Stimulated activated CD4-positive, alpha-beta T cell treated with anti-CD3 and anti-CD28 coated beads, Interleukin-4, amount 100 ng/mL, for 48 hours (primary cell): Measurements from ENCODE around the gene C19orf12.

Experiments used
- DNase-seq, 2 donors: peaks; one replicate each; pipeline ENCODE4 v3.0.0-alpha.2; 2020; ENCODE audit warnings: low read depth in 2 of 2

The C19orf12 gene

DNA sequence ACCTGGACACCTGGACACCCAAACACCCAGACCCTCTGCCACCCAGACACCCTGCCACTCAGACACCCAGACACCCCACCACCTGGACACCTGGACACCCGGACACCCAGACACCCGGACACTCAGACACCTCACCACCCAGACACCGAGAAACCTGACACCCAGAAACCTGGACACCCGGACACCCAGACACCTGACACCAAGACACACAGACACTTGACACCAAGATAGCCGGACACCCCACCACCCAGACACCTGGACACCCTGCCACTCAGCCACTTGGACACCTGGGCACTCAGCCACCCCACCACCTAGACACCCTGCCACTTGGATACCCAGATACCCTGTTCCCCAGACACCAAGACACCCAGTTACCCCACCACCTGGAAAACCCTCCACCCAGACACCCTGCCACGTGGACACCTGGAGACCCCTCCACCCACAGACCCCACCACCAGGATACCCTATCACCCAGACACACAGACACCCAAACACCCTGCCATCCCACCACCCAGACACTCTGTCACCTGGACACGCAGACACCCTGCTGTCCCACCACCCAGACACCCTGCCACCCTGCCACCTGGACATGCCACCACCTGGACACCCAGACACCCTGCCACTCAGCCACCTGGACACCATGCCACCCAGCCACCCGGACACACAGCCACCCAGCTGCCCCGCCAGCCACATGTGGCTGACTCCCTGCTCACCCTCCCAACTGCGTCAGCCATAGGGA lies 17.4 kb downstream of the C19orf12 start:
- DNase-seq, result no peak

DNA sequence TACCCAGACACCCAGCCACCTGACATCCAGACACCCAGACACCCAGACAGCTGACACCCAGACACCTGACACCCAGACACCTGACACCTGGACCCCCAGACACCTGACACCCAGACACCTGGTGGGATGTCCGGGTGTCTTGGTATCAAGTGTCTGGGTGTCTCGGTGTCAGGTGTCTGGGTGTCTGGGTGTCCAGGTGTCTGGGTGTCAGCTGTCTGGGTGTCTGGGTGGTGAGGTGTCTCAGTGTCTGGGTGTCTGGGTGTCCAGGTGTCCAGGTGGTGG lies 18.6 kb downstream of the C19orf12 start:
- DNase-seq, result no peak

DNA sequence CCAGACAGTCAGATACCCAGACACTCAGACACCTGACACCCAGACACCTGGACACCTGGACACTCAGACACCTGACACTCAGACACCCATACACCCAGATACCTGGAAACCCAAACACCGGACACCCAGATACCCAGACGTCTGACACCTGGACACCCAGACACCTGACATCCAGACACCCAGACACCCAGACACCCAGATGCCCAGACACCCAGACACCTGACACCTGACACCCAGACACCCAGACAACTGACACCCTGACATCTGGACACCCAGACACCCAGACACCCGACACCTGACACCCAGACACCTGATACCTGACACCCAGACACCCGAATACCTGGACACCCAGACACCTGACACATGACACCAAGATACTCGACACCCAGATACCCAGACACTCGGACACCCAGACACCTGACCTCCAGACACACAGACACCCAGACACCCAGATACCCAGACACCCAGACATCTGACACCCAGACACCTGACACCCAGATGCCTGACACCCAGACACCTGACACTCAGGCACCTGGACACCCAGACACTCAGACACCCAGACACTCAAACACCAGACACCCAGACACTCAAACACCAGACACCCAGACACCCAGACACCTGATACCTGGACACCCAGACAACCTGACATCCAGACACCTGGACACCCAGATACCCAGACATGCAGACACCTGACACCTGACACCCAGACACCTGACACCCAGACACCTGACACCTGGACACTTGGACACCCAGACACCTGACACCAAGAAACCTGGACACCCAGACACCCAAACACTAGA lies 19.1 kb downstream of the C19orf12 start:
- DNase-seq, result no peak

DNA sequence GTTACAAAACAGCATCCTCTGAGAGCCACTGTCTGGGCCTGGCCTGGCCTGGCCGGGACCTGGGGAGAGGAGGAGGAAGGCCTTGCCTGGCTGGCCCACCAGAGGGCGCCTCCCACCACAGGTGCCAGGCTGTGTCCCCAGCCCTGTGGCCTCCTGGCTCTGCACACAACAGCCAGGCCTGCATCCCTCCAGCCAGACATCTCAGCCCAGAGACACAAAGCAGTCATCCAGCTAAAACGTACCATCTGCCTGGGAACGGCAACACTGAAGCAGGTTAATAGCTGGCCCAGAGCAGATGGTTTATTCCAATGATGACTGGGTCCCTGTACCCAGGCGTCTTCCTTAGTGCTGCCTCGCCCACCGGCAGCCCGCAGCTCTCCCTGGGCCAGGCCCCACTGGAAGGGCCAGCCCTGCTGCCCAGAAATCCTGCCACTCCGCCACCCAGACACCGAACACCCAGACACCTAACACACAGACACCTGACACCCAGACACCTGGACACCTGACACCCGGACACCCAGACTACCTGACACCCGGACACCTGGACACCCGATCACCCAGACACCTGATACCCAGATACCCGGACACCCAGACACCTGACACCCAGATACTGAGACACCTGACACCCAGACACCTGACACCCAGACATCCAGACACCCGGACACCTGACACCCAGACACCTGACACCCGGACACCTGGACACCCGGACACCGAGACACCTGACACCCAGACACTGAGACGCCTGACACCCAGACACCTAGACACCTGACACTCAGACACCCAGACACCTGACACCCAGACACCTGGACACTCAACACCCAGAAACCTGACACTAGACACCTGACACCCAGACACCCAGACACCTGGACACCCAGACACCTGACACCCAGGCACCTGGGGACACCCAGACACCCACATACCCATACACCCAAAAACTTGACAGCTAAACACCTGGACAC lies 20.1 kb downstream of the C19orf12 start:
- DNase-seq, result peak; percentile 73 to 78

DNA sequence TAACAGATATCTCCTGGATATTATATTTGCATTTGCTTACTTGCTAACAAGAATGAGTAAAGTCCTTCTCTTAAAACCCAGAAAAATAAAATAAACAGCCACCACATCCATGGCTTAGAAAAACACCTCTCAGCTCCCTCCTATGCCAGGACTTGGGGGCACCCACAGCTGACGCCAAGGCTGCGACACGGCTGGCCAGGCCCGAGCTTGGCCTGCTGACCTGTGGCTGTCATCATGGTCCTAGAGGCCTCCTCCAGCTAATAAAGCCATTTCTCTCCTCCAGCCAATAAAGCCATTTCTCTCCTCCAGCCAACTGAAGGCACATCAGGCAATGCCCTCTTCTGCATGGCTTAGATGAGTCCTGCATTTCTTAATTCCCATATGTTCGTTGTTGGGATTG lies 20.9 kb downstream of the C19orf12 start:
- DNase-seq, result no peak

DNA sequence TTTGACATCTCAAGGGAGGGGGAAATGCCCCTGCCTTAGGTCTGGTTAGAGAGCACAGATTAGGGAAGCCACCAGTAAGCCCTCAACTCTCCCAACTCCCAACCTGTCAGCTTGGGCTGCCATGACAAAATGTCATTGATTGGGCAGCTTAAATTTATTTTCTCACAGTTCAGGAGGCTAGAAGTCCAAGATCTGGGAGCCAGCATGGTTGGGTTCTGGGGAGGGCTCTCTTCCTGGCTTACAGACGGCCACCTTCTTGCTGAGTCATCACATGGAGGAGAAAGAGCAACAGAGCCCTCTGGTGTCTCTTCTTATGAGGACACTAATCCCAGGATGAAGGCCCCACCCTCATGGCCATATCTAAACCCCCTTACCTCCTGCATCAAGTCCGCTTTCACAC lies 24.2 kb downstream of the C19orf12 start:
- peak in 1 of 2 donors; percentile 39 for DNase-seq

DNA sequence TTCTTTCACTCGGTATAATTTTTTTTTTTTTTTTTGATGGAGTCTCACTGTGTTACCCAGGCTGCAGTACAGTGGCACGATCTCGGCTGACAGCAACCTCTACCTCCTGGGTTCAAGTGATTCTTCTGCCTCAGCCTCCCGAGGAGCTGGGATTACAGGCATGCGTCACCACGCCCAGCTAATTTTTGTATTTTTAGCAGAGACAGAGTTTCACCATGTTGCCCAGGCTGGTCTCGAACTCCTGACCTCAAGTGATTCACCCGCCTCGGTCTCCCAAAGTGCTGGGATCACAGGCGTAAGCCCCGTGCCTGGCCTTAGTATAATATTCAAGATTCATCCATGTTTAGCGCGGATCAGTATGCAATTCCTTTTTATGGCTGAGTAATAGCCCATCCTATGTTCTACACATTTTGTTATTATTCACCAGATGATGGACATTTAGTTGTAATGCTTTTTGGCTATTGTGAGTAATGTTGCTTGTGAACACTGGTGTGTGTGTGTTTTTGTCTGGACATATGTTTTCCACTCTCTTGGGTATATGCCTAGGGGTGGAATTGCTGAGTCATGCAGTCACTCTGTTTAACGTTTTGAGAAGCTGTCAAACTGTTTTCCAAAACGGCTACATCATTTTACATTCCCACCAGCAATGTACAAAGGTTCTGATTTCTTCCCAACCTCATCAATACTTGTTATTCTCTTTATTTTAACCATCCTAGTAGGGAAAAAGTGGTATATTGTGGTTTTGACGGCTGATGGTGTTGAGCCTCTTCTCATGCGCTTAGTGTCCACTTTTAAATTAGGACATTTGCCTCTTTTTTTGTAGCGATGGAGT lies 26.9 kb downstream of the C19orf12 start:
- DNase-seq, result no peak

DNA sequence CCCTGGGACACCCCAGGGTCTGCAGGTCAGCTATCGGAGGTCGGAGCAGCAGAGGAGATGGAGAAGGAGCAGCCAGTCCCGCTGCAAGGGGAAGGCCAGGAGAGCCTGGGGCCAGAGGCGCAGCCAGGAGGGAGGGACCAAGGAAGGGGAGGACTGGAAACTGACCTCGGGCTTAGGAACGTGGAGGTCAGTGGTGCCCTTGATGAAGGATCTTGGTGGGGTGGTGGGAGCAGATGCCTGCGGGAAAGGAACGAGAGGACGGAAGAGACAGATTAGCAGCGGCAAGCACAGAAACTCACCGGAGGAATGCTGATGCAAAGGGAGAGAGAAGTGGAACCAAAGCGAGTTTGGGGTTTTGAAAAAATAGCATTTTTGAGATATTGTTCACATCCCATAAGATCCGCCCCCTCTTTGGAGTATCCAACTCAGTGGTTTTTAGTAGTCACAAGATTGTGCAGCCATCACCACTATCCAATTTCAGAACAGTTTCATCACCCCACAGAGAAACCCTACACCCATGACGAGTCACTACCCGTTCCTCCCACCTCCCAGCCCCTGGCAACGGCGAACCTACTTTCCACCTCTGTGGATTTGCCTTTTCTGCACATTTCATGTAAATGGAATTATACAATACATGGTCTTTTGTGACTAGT lies 27.7 kb downstream of the C19orf12 start:
- peak in 1 of 2 donors; percentile 60 for DNase-seq

DNA sequence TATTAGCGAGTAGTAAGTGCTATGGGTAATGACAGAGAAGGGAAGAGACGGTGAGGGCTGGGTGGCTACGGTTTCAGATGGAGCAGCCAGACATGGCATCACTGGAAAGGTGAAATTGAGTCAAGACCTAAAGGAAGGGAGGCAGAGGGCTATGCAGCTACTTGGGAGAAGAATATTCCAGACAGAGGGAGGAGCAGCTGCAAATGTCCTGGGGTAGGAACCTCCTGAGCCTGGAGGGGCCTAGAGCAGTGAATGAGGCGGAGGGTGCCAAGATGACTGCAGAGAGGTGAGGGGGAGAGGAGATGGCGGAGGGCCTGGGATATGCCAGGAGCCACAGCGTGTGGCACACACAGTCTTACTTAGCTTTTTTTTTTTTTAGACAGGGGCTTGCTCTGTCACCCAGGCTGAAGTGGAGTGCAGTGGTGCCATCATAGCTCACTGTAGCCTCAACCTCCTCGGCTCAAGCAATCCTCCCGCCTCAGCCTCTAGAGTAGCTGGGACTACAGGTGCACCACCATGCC lies 28.7 kb downstream of the C19orf12 start:
- no peak for DNase-seq

DNA sequence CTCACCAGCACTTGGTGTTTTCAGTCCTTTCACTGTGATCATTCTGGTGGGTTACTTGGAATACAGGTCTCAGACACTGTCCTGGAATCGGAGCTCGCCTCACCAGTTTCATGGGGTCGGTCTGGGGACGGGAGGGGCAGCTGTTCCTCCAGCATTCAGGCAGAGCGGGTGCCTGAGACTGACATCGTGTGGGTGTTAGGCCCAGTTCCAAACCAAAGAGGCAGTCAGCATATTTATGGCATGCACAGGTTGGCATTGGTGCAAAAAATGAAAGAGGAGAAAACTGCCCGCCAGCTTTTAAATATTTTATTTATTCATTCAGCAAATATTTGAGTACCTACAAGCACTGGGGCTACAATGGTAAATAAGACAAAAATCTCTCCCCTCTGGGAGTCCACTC lies 29.7 kb downstream of the C19orf12 start:
- DNase-seq, result no peak

DNA sequence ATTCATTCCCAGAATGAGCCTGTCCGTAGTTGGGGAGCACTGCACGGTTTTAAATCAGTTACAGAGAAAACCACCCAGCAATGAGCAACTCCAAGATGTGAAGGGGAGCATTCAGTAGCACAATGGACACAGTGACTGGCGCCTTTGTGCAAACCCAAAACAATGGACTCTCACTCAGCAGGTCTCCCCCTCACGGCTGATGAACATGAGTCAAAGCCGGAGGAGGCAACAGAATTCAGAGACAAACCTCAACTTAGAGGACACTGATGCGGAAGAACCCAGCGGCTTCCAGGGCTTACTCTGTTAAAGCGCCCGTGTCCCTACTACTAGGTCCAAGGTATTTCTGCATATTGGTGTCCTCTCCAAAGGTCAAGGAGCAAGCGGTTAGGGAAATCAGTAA lies 32.1 kb downstream of the C19orf12 start:
- no peak for DNase-seq

DNA sequence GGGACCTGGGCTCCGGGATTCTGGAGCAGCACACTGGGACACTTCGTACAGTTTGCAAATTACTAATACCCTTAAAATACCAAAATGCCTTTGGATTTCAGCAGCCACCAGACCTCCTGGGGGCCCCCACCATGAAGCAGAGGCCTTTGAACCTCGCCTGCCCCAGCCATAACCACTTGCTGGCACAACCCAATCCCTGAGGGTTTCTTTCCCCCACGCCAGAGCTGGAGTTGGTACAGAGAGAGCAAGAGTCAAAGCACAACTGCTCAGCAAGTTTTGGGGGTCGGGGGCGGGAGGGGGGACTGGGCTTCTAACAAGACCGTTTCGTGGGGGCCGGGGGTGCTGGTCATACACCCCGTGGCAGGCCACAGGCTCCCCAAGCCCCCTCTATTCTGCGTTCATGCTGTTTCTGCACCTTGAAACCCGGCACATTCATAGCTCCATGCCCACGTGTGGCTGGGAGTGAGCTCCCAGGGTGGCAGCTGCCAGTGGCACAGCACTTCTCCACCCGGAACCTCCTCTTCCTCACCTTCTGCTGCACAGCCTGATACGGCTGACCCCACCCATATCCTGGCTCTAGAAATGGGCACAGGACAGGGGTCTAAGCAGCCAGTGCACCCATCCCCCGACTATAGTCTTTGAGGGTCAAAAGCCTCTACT lies 32.7 kb downstream of the C19orf12 start:
- no peak for DNase-seq

DNA sequence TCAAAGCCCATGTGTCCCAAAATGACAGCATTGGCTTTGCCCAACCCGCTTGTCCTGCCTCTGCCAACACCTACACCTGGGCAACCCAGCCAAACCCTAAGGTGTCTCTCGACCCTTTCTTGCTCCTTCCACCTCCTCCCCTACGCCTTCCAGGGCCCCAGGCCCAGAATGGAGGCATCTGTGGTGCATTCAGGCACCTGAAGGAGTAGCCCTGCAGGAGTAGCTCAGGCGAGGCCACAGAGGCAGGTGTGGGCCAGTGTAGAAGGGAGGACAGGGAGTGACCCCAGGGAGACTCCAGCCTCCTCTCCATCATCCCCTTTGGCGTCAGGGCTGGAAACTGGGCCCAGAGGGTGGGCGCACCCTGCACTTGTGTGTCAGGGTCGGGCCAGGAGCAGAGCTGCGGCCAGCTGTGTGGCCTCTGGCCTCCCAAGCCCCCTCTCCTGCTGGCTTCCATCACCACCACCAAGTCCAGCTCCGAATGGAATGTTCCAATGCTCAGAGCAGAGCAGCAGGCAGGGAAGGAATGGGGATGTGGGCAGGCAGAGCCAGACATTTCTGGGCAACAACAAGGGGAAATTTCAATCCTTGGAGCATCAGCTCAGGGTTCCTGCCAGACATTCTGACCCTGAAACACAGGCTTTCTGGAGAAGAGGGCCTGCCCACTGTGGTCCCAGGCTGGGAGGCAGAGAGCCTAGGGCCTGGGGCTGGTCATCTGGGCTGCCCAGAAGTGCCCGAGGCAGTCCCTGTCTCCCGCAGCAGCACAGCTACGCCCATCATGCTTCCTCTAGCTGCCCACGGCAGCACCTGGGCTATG lies 33.4 kb downstream of the C19orf12 start:
- DNase-seq, result no peak

DNA sequence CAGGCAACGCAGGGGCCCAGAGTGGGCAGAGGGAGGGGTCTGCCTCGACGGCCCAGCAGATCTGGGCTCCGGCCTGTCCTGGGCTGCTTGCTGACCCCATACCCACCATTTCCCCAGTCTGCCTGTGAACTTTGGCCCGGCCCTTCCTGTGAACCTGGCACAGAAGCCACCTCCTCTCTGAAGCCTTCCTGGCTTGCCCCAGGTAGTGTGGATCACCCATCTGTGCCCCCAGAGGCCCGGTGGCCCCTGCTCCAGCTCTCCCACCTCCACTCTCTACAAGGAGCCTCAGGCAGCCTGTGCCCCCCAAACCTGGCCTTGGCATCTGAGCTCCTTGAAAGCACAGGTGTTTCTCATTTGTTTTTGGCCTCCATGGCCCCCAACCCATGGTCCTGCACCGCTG lies 34.1 kb downstream of the C19orf12 start:
- DNase-seq, result no peak

DNA sequence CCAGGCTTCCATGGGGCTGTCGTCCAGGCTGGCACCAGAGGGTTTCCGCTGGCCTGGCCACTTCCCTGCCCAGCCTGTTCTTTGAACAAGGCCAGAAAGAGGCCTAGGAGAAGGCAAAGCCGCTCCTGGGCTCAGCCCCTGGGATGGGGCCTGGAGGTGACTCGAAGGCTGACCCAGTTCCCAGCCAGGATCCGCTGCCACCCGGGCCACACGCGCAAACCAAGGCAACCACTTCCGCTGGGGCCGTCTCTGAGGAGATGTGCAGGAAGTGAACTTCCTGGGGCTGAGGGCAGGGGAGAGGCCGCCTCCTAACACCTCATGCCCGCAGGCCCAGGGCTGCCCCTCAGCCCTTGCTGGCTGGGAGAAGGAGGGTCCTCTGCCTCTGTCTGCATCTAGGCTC lies 34.6 kb downstream of the C19orf12 start:
- peak; percentile 74 to 80 for DNase-seq

DNA sequence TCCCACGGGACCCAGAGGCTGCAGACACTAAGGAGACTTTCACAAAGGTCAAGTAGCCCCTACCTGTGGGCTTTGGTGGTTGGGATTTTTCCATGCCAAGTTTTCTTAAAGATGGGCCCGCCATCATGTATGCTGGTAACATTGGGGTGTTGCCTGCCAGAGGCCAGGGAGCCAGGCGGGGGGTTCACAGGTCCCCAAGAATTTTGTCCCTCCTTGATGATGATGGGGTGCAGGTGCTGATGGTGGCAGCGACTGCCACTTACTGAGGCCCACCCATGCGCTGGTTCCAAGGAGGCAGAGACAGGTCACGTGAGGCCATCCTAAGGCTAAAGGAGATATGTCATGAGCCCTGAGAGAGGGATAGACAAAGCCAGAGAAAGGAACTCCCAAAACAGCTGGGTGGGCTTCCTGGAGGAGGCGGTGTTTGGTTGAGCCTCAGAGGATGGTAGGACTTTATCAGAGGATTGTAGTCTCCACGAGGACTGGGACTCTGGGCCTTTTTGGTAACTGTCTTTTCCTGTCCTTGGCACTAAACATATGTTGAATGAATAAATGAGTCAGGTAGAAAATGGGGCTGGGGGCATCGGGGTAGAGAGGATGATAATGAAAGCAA lies 35.4 kb downstream of the C19orf12 start:
- DNase-seq, result no peak

DNA sequence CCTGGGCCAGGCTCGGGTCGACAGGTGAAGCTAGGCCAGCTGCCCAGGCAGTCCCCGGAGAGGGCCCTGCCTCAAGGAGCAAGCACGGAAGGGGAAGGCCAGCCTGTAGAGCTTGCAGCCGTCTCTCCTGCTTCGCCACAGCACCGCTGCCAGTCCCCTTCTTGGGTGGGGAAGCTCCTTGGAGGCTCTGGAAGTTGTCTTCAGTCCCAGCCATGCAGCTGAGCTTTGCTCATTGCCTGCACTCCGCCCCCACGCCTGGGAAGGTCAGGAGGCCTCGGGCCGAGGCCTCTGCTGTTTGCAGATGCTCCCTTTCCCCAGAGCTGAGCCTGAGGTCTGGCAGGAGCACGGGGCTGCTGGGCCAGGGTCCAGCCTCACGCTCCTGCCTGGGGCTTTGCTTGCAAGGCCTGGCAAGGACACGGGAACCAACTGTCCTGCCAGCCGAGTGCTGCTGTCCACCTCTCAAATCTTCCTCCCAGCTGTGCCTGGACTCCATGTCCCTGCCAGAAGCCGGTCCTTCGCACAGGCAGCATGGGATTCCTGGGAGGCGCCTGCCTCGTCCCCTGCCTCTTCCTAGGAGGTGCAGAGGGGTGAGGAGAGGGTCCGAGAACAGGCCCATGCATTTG lies 36.5 kb downstream of the C19orf12 start:
- DNase-seq, result no peak
